ENCODE results near the gene DACT1. TPM values are rescaled to one million over a fixed set of nuclear protein-coding genes. Genes with fewer than 3 reads are reported as not detected.

DACT1 gene
- total RNA-seq, 1 experiment from 2014 or later, result not detected

GRCh38 chr14:58693048-58693447 lies 55.3 kb downstream of the DACT1 start:
- TF ChIP-seq, protein P1, sequence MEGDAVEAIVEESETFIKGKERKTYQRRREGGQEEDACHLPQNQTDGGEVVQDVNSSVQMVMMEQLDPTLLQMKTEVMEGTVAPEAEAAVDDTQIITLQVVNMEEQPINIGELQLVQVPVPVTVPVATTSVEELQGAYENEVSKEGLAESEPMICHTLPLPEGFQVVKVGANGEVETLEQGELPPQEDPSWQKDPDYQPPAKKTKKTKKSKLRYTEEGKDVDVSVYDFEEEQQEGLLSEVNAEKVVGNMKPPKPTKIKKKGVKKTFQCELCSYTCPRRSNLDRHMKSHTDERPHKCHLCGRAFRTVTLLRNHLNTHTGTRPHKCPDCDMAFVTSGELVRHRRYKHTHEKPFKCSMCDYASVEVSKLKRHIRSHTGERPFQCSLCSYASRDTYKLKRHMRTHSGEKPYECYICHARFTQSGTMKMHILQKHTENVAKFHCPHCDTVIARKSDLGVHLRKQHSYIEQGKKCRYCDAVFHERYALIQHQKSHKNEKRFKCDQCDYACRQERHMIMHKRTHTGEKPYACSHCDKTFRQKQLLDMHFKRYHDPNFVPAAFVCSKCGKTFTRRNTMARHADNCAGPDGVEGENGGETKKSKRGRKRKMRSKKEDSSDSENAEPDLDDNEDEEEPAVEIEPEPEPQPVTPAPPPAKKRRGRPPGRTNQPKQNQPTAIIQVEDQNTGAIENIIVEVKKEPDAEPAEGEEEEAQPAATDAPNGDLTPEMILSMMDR (IDR thresholded peaks at IDR 0.05; ENCODE audit: unreplicated experiment), result no peak
- Mint-ChIP-seq H3K4me3 (ENCODE audit: low read depth, unreplicated experiment) (no peak overlapping the region), H3K36me3 (ENCODE audit: insufficient read depth, unreplicated experiment) (no peaks in the 10 kb centered on the region), H3K9me3 (ENCODE audit: low read depth, unreplicated experiment) (peaks cover 2% of the 10 kb centered on the region), H3K27ac (ENCODE audit: unreplicated experiment) (no peak overlapping the region), H3K27me3 (ENCODE audit: unreplicated experiment) (peaks cover 20% of the 10 kb centered on the region), H3K4me1 (ENCODE audit: low read depth, unreplicated experiment) (peaks cover 11% of the 10 kb centered on the region)
- no peak for DNase-seq
- CTCF ChIA-PET, result no interaction called here
- BruUV-seq (replicated peaks), result no TSS peak
- intact Hi-C loops (cut with micrococcal nuclease; ENCODE audit: unreplicated experiment), result no loop called here

- no TSS peak for BruUV-seq (replicated peaks)
- no peak overlapping the region for H3K27ac Mint-ChIP-seq (ENCODE audit: unreplicated experiment)
- intact Hi-C loops (cut with micrococcal nuclease; ENCODE audit: unreplicated experiment), result no loop called here
- no peaks in the 10 kb centered on the region for H3K9me3 Mint-ChIP-seq (ENCODE audit: low read depth, unreplicated experiment)
- no peak overlapping the region for H3K4me3 Mint-ChIP-seq (ENCODE audit: low read depth, unreplicated experiment)
- DNase-seq, result no peak
- TF ChIP-seq, protein P1 (IDR thresholded peaks at IDR 0.05; ENCODE audit: unreplicated experiment), result no peak
- CTCF ChIA-PET, result no interaction called here
- H3K27me3 Mint-ChIP-seq (ENCODE audit: unreplicated experiment), result peaks cover 44% of the 10 kb centered on the region
- H3K36me3 Mint-ChIP-seq (ENCODE audit: insufficient read depth, unreplicated experiment), result no peaks in the 10 kb centered on the region
- H3K4me1 Mint-ChIP-seq (ENCODE audit: low read depth, unreplicated experiment), result peaks cover 8% of the 10 kb centered on the region
Measured at GRCh38 chr14:58695514-58695913, 57.8 kb downstream of the DACT1 start.

- Mint-ChIP-seq H3K27me3 (ENCODE audit: unreplicated experiment) (peaks cover 59% of the 10 kb centered on the region), H3K9me3 (ENCODE audit: low read depth, unreplicated experiment) (no peaks in the 10 kb centered on the region), H3K27ac (ENCODE audit: unreplicated experiment) (no peak overlapping the region), H3K36me3 (ENCODE audit: insufficient read depth, unreplicated experiment) (no peaks in the 10 kb centered on the region), H3K4me1 (ENCODE audit: low read depth, unreplicated experiment) (no peaks in the 10 kb centered on the region), H3K4me3 (ENCODE audit: low read depth, unreplicated experiment) (no peak overlapping the region)
- BruUV-seq (replicated peaks), result no TSS peak
- TF ChIP-seq, protein P1 (IDR thresholded peaks at IDR 0.05; ENCODE audit: unreplicated experiment), result no peak
- CTCF ChIA-PET, result no interaction called here
- no peak for DNase-seq
- intact Hi-C loops (cut with micrococcal nuclease; ENCODE audit: unreplicated experiment), result no loop called here
Measured at GRCh38 chr14:58697266-58697929, 59.6 kb downstream of the DACT1 start.

Other genes starting within 250 kb of the DACT1 start
- not detected in 2 replicates for gene TOMM20L, start 242.0 kb upstream of the DACT1 start, total RNA-seq (2022)
- 44.0 and 44.5 TPM in 2 replicates for gene TIMM9, start 210.4 kb upstream of the DACT1 start, total RNA-seq (2022)
- 16.7 and 19.3 TPM in 2 replicates for gene KIAA0586, start 210.2 kb upstream of the DACT1 start, total RNA-seq (2022)